ENCODE measurements around the gene CDK15. TPM values are rescaled to one million over a fixed set of nuclear protein-coding genes. Genes with fewer than 3 reads are reported as not detected.

Gene CDK15
- total and polyA plus RNA-seq, 9 of the 15 experiments (the other 6 are each of a cell fraction or from before 2014, with no cell fraction given), result not detected

DNA sequence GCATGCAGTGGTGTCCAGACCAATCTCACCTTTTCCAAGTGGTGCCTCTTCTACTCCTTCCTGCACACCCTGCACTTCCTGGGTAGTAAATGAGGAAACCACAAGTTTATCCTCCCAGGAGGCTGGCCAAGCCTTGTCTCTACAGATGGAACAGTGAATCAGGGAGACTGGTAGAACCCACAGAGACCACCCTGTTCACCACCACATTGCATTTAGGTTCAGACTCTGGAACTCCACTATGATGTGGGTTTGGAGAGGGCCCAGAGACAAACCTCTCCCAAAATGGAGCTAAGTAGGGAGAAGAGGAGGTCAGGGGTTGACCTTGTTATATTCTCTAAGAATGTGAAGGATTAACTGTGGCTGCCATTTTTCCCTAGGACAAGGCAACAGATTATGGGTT, 124.5 kb downstream of the CDK15 start:
- Histone ChIP-seq H3K27me3 (ENCODE audit: control insufficient read depth in 2 of 2, insufficient read depth in 2 of 2, low read length in 2 of 2) (peaks cover 2 to 29% of the 10 kb centered on the region in 2 experiments; a peak in 2 of 5 replicates), H3K4me1 (replicated peaks in 1 of 2; ENCODE audit: control insufficient read depth in 2 of 2, insufficient read depth in 2 of 2, low read length in 2 of 2) (no peaks in the 10 kb centered on the region), H4K20me1 (replicated peaks; ENCODE audit: control insufficient read depth, insufficient read depth, low read length) (no peaks in the 10 kb centered on the region), H2AFZ (ENCODE audit: low read depth, low read length) (no peak overlapping the region), H3K9ac (ENCODE audit: insufficient read depth in 1 of 2, low read depth in 2 of 2, low read length in 2 of 2) (no peak overlapping the region), H3K4me3 (no peak overlapping the region), H3K9me1 (ENCODE audit: control insufficient read depth, insufficient read depth, low read length) (no peaks in the 10 kb centered on the region), H3K27ac (ENCODE audit: extremely low read depth, low read depth, low read length) (no peak overlapping the region), H3K36me3 (ENCODE audit: control insufficient read depth, insufficient read depth, low read length) (no peaks in the 10 kb centered on the region), H3K4me2 (ENCODE audit: insufficient read depth, low read length) (no peak overlapping the region), H3K9me3 (replicated peaks; ENCODE audit: control insufficient read depth, insufficient read depth, low read depth, low read length) (no peaks in the 10 kb centered on the region), H3K79me2 (ENCODE audit: control insufficient read depth, insufficient read depth, low read length) (no peaks in the 10 kb centered on the region)
- ATAC-seq (no peak), FAIRE-seq (no peak), DNase-seq (ENCODE audit: extremely low read depth in 1 of 4, low spot score in 3 of 4) (no peak)
- TF ChIP-seq RBBP5 (IDR thresholded peaks at IDR 0.05; ENCODE audit: borderline replicate concordance, insufficient read depth, low read length, poor library complexity, severe bottlenecking) (no peak), ELF2 (CRISPR knock-in tag; IDR thresholded peaks at IDR 0.05) (no peak), HMGN3 (IDR thresholded peaks at IDR 0.05; ENCODE audit: borderline replicate concordance, extremely low read depth, insufficient read length, low read depth, low read length) (no peak), ZNF239 (CRISPR knock-in tag; IDR thresholded peaks at IDR 0.05) (no peak), WHSC1 (IDR thresholded peaks at IDR 0.05; ENCODE audit: low read length) (no peak), PHTF2 (CRISPR knock-in tag; IDR thresholded peaks at IDR 0.05) (no peak), ESRRB (CRISPR knock-in tag; IDR thresholded peaks at IDR 0.05; ENCODE audit: borderline replicate concordance) (no peak), TBP (optimal IDR thresholded peaks at IDR 0.05; ENCODE audit: low read depth, low read length) (no peak), FOXA3 (CRISPR knock-in tag; conservative IDR thresholded peaks at IDR 0.05 in 1 of 2, IDR thresholded peaks at IDR 0.05 in 1 of 2) (no peak), MAFG (tag; conservative IDR thresholded peaks at IDR 0.05) (no peak), ARID1B (IDR thresholded peaks at IDR 0.05) (no peak), GTF2A2 (tag; IDR thresholded peaks at IDR 0.05) (no peak)
- TF ChIP-seq, protein P1, sequence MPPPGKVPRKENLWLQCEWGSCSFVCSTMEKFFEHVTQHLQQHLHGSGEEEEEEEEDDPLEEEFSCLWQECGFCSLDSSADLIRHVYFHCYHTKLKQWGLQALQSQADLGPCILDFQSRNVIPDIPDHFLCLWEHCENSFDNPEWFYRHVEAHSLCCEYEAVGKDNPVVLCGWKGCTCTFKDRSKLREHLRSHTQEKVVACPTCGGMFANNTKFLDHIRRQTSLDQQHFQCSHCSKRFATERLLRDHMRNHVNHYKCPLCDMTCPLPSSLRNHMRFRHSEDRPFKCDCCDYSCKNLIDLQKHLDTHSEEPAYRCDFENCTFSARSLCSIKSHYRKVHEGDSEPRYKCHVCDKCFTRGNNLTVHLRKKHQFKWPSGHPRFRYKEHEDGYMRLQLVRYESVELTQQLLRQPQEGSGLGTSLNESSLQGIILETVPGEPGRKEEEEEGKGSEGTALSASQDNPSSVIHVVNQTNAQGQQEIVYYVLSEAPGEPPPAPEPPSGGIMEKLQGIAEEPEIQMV (tag; conservative IDR thresholded peaks at IDR 0.05; ENCODE audit: low read depth), result no peak
- BruUV-seq (replicated peaks), result no TSS peak
- CTCF ChIA-PET (ENCODE audit: low intra/inter-chr PET ratio), result no interaction called here
- intact Hi-C loops (cut with micrococcal nuclease) (no loop called here), in situ Hi-C loops (cut with MboI) (no loop called here)
- POLR2A ChIA-PET, result no interaction called here

Data from K562 (cell line).